Gastroesophageal sphincter (tissue), 4 donors: Measurements from ENCODE around the gene EPHB6. TPM values are rescaled to one million over a fixed set of nuclear protein-coding genes. Genes with fewer than 3 reads are reported as not detected.

Experiments
- ATAC-seq: fragments of 150-250 bp; one replicate; pipeline ENCODE4 v1.9.1; 2016; ENCODE audit warnings: mild to moderate bottlenecking, moderate library complexity
- H3K27ac ChIP-seq, 4 donors: fragments of 200-600 bp; sonication (generic) in 3 of 4; 1 replicate in 3 of 4; 2 replicates in 1 of 4; pipeline ENCODE4 v1.5.1; 2016 to 2019
- H3K27me3 ChIP-seq: fragments of 200-600 bp; sonication (generic); one replicate; pipeline ENCODE4 v1.5.1; 2019
- H3K36me3 ChIP-seq, 2 donors: fragments of 200-600 bp; sonication (generic); one replicate each; pipeline ENCODE4 v1.5.1; 2019; ENCODE audit warnings: control low read depth in 1 of 2
- H3K4me1 ChIP-seq, 3 donors: fragments of 200-600 bp; sonication (generic); 1 replicate in 2 of 3; 2 replicates in 1 of 3; pipeline ENCODE4 v1.5.1; 2016 to 2019; ENCODE audit warnings: control low read depth in 2 of 3
- H3K4me3 ChIP-seq, 2 donors: fragments of 200-600 bp; sonication (generic); one replicate each; pipeline ENCODE4 v1.5.1; 2019; ENCODE audit warnings: mild to moderate bottlenecking in 1 of 2, moderate library complexity in 1 of 2
- H3K9me3 ChIP-seq, 3 donors: fragments of 200-600 bp; sonication (generic); one replicate each; pipeline ENCODE4 v1.5.1; 2017 to 2019; ENCODE audit warnings: control low read depth in 2 of 3
- CTCF ChIP-seq, 4 experiments: fragments of 200-600 bp in 2 of 4; fragments of 450-650 bp in 2 of 4; sonication (generic) in 1 of 4; IDR thresholded peaks; one replicate each; pipeline ENCODE4 v1.5.1; 2017 to 2019; ENCODE audit warnings: antibody characterized with exemption in 4 of 4, mild to moderate bottlenecking in 2 of 4, moderate library complexity in 2 of 4
- EP300 ChIP-seq: sonication (generic); formaldehyde crosslinking; IDR thresholded peaks from one replicate; pipeline ENCODE4 v1.6.1; 2017; ENCODE audit warnings: antibody characterized with exemption, mild to moderate bottlenecking
- POLR2A ChIP-seq, 2 donors: fragments of 450-650 bp; IDR thresholded peaks; one replicate each; pipeline ENCODE4 v1.6.1; 2017; ENCODE audit warnings: antibody characterized with exemption in 2 of 2, mild to moderate bottlenecking in 2 of 2, moderate library complexity in 1 of 2
- POLR2AphosphoS5 ChIP-seq: sonication (generic); formaldehyde crosslinking; IDR thresholded peaks from one replicate; pipeline ENCODE4 v1.6.1; 2017; ENCODE audit warnings: antibody characterized with exemption
- WGBS, 2 donors: methylation state at CpG; one replicate each; pipeline ENCODE4 v1.1.5; 2018; ENCODE audit warnings: low coverage in 1 of 2; 5-methylcytosine and 5-hydroxymethylcytosine counted together
- total RNA-seq, 4 donors: library from RNA; depleted of rRNA; stranded (reverse); fragments of >200 nt; gene quantifications; one replicate each; pipeline ENCODE4 v1.1.0, GENCODE V29; 2016

Gene EPHB6
- total RNA-seq, 4 donors from 2014 or later = 6.0 to 22.1 (median 9.7) TPM

GRCh38 chr7:142904128-142904527 is 49.3 kb downstream of the EPHB6 start:
- H3K27ac ChIP-seq = no peak overlapping the region
- H3K4me1 ChIP-seq = no peaks in the 10 kb centered on the region
- H3K9me3 ChIP-seq = peaks cover 0 to 5% (median 0%) of the 10 kb centered on the region in 3 donors
- no peaks in the 10 kb centered on the region for H3K36me3 ChIP-seq
- no peak overlapping the region for H3K4me3 ChIP-seq
- peaks cover 4% of the 10 kb centered on the region for H3K27me3 ChIP-seq
- ATAC-seq = no peak
- TF ChIP-seq EP300 (no peak), POLR2A (IDR thresholded peaks at IDR 0.05) (no peak), CTCF (IDR thresholded peaks at IDR 0.05) (no peak), POLR2AphosphoS5 (no peak)

GRCh38 chr7:142905759-142906158 is 50.9 kb downstream of the EPHB6 start:
- Histone ChIP-seq H3K27me3 (peaks cover 4% of the 10 kb centered on the region), H3K36me3 (no peaks in the 10 kb centered on the region), H3K27ac (no peak overlapping the region), H3K4me3 (no peak overlapping the region), H3K9me3 (peaks cover 0 to 5% (median 0%) of the 10 kb centered on the region in 3 donors), H3K4me1 (no peaks in the 10 kb centered on the region)
- no peak for TF ChIP-seq POLR2A (IDR thresholded peaks at IDR 0.05)
- TF ChIP-seq POLR2AphosphoS5 = no peak
- TF ChIP-seq CTCF (IDR thresholded peaks at IDR 0.05) = no peak
- TF ChIP-seq EP300 = no peak
- no peak for ATAC-seq
- WGBS, 2 donors = 79 to 86% methylated on average over 2 of the region's 2 CpGs

DNA sequence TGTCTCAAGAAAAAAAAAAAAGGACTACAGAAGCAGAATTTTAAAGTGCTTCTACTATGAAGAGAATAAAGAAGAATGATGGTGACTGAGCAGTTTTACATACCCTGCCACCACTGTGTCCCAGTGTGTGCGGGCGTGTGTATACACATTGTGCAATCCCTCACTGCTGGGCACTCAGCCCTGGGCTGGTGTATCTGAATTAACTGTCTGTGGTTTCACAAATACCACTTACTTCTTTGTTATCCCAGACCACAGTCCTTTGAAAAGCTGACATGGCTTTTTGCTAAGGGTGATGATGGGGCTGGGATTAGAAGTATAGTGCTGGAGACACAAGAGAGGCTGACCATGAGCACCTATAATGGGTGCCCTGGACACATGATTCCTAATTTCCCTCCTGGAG is 51.8 kb downstream of the EPHB6 start:
- ATAC-seq = no peak
- H3K4me3 ChIP-seq = no peak overlapping the region
- no peaks in the 10 kb centered on the region for H3K36me3 ChIP-seq
- peaks cover 4% of the 10 kb centered on the region for H3K27me3 ChIP-seq
- peaks cover 0 to 5% (median 0%) of the 10 kb centered on the region in 3 donors for H3K9me3 ChIP-seq
- no peak for TF ChIP-seq EP300
- no peak for TF ChIP-seq POLR2AphosphoS5
- no peak for TF ChIP-seq POLR2A (IDR thresholded peaks at IDR 0.05)
- TF ChIP-seq CTCF (IDR thresholded peaks at IDR 0.05) = no peak
- no peak overlapping the region for H3K27ac ChIP-seq
- WGBS, 2 donors = 50 to 88% methylated on average over 2 of the region's 2 CpGs
- H3K4me1 ChIP-seq = no peaks in the 10 kb centered on the region

DNA sequence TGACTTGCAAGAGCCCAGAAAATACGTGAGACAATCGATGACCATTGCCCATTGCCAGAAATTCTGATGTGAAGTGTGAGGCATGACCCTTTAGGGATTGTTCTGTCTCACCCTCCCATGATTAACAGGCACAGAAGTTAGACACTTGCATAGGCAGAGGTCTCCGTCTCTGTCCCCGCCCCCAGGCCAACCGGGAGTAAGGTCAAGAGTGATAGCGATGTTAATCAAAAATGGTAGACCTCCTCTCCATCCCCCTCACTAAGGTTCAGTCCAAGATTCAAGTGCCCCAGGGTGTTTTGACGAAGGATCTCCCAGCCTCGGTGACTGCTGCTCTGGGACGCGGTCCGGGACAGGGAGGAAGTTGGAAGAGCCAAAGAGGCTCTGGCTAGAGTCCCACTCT is 53.4 kb downstream of the EPHB6 start:
- H3K36me3 ChIP-seq = no peaks in the 10 kb centered on the region
- ATAC-seq = no peak
- H3K27me3 ChIP-seq = peaks cover 4% of the 10 kb centered on the region
- peaks cover 0 to 5% (median 0%) of the 10 kb centered on the region in 3 donors for H3K9me3 ChIP-seq
- no peak for TF ChIP-seq POLR2A (IDR thresholded peaks at IDR 0.05)
- no peak for TF ChIP-seq CTCF (IDR thresholded peaks at IDR 0.05)
- TF ChIP-seq POLR2AphosphoS5 = no peak
- TF ChIP-seq EP300 = no peak
- H3K4me3 ChIP-seq = no peak overlapping the region
- no peaks in the 10 kb centered on the region for H3K4me1 ChIP-seq
- H3K27ac ChIP-seq = no peak overlapping the region
- 73 to 83% methylated on average over 2 to 5 of the region's 11 CpGs for WGBS, 2 donors

DNA sequence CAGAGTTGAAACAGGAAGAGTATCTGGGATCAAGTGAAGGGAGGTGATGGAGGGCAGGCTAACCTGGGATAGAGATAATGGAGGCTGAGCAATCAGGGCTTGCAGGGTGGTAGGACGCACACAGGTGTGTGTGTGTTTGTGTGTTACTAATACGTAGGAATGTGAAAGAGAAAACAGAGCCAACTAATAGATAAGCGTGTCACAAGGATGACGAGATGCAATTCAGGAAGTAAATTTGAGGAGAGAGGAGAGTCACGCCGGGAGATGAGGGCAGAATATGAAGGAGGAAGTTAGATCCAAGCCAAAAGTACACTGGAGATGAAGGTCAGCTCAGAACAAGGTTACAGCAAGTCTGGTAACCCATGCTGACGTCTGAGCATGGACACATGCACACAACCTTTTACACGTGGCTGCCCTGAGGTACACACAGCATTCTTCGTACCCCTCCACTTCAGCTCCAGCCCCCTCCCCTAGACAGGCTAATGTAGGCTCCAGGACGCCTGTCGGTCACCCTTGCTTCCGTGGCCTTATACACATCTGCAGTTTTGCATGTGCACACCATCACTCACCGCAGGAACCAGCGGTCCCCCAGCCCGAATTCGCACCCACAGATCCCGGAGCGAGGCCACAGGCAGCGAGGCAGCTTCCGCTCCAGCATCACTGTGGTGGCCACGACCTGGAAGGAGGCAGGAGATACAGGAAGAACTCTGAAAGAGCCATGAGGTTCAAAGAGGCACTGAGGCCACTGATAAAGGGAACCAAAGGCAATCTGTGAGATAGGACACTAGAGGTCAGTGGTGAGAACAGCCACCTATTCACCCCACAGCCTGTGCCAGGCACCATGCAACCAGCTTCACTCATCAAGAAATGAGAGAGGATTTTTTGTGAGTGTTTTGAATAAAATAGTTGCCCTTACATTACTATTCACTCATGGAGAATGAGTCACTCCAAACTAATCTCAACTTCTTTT is 54.3 kb downstream of the EPHB6 start:
- Histone ChIP-seq H3K36me3 (no peaks in the 10 kb centered on the region), H3K27ac (no peak overlapping the region), H3K9me3 (peaks cover 0 to 5% (median 0%) of the 10 kb centered on the region in 3 donors), H3K4me3 (no peak overlapping the region), H3K27me3 (peaks cover 4% of the 10 kb centered on the region), H3K4me1 (no peaks in the 10 kb centered on the region)
- WGBS, 2 donors = 67 to 71% methylated on average over 8 of the region's 21 CpGs
- TF ChIP-seq POLR2AphosphoS5 (no peak), CTCF (IDR thresholded peaks at IDR 0.05) (no peak), POLR2A (IDR thresholded peaks at IDR 0.05) (no peak), EP300 (no peak)
- ATAC-seq = peak; percentile 48
